HG02852 (cell line): ENCODE measurements around the gene LBR.

ENCODE experiments used
- ATAC-seq: cut with Tn5 transposase; IDR thresholded peaks from one replicate; pipeline ENCODE4 v1.9.1; 2021; ENCODE audit warnings: mild to moderate bottlenecking, moderate library complexity; ENCODE audit not compliant: unreplicated experiment

LBR gene

DNA sequence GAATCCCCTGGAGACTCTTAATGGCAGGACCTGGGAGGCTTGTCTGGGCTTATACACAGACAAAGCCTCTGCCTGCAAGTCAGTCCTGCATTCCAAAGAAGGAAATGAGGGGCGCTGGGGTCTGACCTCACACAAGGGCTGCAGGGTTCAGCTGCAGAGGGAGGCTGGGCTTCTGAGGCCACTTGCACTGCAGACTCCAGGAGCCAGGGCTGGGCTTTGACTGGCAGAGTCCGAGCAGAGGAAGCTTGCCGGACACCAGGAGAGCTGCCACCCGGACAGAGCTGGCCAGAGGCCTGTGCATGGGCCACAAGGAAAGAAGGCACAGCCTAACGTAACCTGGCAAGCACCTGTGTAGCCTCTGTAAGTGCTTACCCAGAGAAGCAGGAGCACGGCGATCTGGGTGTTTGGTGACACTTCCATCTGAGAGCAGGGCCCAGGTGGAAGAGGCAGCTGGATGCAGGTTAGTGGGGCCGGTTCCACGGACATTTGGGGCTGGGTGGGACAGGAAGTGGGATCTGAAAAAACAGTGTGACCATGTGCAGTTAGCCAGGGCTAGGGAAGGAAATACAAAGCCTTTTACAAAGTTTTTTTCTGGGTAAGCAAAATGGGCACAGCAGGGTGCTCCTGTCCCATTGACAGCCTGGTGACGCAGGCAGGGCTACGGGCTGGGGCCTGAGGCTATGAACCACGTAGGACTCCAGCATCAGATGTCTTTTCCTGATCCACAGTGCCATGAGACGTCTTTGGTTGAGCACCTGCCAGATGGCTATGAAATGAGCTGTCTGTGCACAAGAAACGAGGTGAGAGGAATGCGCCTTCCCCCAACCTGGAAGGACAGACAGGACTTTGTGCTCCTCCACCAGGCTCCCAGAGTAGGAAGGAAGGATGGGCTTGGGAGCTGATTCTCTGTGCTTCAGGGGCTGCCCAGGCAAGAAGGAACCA lies 37.3 kb upstream of the LBR start:
- no peak for ATAC-seq

DNA sequence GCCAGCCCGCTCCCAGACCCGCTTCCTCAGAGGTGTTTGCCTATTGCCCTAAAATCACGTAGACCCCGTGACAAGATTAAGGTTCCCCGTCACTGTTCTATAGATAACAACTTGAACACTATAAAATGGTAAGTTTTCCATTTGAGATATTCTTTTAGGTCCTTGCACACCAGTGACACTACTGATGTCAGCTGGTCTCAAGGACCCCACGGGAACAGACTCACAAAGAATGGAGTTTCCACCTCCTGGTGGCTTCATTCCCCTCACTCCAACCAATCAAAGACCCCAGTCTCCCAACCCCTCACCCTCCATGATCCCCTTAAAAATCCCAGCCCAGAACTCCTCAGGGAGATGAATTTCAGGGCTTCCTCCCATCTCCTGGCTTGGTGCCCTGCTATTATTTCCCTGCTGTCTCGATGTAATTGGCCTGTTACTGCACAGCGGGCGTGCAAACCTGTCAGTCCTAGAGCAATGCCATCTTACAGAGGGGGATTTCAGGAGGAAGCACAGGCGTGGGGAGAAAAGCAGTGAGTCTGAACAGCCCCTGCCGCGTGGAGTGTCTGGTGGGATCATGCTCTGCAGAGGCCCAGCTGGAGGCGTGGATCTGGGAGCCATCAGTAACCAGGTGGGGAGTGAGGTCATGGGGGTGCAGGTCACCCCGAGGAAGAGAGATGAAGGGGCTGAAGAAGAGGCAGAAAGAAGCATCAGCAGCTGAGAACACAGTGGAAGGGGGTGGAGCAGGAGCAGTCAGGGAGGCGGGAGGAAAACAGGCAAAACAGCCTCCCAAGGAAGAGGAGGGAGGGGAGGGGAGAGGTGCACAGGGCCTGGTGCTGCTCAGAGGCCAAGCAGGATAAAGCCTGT lies 35.1 kb upstream of the LBR start:
- no peak for ATAC-seq

DNA sequence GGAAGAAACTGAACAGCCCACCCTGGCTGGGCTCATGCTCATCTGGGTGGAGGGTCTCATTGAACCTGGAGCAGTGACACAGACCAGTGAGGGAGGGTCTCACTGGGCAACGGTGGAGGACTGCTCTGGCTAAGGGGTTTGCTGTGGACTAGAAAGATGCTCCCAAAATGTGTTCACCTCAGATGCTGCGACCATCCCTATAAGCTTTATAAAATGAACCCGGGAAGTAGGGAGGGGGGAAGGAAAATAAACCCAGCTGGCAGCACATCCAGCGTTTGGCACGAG lies 34.5 kb upstream of the LBR start:
- ATAC-seq = no peak

DNA sequence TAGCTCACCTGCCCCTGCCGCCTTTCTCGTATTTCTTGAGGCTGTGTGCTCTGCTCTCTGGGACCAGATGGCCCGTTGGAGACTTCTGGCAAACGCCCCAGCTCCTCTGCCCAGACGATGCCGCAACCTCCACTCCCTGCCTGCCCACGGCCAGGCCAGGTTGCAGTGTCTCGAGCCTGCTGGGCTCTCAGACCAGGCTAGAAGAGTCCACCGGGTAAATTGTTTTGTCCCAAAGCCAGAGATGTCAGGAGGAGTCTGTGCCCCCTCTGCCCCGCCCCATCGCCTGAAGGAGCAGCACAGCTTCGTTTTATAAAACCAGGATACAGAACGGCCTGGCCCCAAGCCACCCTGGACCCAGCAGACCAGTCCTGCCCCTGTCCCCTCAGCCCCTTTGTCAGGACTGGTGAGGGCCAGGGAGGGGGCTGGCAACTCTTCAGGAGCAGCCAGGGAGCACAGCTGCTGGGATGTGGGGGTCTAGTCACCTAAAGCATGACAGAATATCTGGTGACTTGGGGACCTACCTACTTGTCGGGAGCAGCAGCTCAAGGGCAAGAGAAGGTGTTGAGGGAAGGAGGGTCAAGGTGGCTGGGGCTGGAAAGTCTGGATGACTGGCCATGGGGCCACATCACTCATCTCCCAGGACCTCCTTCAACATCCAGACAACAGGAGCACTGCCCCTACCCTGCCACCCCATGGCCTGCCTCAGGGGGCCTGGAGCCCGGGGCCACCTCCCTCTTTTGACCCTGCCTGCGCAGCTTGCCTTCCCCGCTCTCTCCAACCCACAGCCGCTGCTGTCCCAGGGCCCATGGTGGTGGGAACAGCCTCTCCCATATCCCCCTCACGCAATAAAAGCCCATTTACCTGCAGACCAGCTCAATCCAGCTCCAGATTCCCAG lies 33.9 kb upstream of the LBR start:
- no peak for ATAC-seq

DNA sequence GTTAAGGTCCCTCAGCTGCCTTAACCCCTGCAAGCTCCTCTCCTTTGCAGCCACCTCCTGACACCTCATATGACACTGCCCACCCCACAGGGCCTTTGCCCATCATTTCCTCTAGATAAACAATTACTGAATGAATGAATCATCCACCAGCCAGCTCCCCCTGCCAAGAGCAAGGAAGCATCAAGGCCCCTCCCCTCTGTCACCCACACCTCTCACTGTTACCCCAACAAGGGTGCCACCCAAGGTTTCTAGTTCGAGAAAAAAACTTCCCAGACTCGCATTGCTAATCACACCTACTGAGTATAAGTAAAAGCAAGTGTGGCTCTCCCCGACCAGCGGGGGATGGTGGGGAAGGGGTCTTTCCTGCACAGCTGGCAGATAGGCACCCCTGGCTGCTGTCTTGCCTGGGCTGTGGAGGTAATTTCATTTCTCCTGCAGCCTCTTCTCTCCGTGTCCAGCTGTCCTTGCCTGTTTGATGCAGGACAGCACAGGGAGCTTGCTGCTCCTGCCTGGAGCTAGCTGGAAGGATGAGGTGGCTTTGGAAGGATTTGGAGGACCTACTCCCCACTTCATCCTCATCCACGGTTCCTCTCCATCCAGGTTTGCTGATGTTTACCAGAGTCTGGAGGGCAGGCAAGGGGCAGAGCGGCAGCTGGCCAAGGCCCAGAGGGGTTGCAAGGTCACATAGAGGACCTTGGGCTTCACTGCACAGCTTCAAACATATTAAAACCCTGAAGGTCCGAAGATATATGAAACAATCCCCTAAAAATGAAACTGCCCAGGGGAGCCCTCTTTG lies 33.1 kb upstream of the LBR start:
- no peak for ATAC-seq

GRCh38 chr1:225460021-225460736 lies 32.3 kb upstream of the LBR start:
- ATAC-seq = no peak

DNA sequence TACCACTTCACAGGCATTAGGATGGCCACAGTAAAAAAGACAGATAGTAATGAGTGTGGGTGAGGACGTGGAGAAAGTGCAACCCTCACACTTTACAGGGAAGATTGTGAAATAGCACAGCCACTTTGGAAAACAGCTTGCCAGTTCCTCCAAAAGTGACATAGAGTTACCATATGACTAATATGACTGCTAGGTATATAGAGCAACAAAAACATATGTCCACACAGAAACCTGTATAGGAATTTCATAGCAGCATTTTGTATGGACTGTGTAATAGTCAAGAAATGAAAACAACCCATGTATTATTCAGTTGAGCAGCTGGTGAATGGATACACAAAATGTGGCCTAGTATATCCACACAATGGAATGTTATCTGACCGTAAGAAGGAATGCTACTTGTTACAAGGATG lies 30.4 kb upstream of the LBR start:
- no peak for ATAC-seq

DNA sequence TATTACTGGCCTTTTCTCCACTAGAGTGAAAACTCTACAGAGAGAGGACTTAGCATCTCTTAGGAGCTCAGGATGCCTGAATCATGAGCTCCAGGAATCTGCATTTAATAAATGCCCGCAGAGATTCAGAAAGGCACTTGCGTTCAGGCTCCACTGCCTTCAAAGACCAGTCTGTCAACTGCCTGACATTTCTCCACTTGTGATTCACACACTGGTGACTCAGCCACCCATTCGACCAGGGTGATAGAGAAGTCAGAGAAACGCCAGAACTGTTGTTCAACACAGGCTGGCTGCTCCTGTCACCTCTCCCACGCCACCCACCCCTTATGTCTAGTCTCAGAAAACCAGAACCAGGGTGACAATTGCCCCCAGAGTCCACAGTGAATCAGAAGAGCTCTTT lies 26.9 kb upstream of the LBR start:
- ATAC-seq = no peak

DNA sequence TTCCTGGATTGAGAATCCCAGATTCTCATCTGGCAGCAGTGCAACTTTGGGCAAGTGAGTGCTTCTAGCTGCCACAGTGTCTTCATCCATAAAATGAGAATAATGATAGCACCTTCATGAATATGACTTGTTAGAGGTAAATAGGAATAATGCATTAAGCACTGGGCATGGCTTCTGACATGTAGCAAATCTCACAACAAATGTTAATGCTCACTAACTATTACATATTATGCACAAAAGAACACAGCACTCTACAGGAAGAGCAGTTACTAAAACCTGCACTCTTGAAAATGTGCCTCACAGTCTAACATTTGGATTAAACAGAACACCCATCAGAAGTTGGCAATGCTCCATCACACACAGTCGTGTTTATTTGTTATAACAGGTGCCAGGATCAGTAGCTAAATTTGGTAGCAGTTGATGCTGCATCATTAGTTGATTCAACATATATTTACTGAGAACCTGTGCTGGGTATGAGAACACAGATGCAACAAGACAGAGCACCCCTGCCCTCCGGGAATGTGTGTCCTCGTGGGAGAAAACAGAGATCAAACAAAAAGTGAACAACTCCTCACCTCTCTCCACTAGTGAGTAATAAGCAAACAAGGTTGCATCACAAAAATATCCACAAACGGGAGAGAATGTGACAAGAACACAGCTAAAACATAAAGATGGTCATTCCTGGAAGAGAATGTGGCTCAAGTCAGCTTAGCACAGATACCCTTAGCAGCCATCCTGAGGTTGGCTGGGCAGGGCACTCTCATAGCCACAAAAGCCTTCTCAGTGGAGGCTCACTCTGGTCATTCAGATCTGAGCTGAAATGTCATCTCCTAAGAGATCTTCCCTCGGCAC lies 26.2 kb upstream of the LBR start:
- ATAC-seq = no peak

DNA sequence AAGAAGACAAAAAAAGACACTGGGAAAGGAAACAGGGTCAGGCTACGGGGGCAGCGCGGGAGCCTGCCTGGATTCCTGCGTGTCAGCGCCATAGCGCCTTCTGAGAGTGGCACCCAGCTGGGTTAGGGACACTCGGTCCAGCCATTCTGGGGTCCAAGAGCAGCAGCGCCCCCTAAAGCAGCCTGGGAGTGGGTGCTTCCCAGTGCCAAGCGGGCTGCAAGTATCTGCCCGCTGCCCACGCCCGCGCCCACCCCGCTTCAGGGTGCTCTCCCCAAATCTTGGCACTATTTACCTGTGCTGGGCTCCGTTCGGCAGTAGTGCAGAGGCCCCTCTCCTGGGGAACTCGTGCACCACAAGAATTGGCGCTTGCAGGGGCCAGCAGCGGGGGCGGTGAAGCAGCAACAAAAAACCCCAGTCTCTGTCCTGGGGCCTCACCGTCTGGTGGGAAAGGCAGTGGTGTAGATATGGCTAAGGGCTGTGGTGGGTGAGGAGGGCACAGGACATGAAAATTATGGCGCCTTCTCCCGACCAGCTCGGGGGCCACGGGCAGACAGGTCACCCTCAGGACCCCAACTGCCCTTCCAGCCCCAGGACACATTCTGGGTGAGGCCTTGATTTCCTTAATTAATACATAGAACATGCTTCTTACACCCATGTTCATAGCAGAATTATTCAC lies 24.1 kb upstream of the LBR start:
- no peak for ATAC-seq

GRCh38 chr1:225451340-225451739 lies 23.5 kb upstream of the LBR start:
- no peak for ATAC-seq

DNA sequence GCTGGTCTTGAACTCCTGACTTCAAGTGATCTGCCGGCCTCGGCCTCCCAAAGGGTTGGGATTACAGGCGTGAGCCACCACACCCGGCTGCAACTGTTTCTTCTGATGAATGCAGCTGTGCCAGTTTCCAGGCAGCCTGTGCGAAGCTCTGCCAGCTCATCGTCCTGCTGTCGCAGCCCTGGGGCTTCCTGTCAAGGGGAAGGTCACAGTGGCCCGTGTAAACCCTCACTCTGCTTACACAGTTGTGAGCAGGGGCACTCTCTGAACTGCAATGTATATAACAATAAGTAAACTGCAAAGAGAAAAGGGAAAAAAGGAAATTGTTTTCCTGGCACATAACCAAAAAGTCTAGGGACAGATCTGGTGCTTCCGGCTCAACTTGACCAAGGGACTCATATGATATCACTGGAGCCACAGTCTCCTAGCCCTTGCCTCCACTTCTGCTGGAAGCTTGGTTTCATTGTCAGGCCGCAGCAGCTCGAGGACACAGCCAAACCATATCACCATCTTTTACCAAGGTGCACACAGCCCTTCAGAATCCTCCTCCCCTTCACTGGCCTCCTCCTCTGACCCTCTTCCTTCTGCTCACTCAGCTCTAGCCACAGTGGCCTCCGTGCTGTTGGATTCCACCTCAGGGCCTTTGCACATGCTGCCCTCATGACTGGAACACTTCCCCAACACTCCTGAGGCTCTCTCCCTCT lies 22.8 kb upstream of the LBR start:
- ATAC-seq = no peak

DNA sequence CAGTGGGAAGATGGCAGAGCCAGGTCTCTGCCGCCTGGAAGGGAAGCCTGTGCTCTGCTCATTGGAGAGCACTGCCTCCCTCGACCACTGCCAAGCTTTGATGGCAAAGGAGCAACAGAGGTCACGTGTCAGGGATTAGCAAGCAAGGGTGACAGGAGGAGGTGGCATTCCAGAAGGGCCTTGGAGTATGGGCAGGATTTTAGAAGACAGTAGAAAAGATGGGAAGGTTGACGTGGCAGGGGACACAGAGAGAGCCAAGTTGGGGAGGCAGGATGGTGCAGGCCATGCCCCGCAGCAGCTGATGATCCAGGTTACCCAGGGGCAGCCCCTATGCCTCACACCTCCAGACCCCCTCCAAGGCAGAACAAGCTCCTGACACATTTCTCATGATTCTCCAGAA lies 21.9 kb upstream of the LBR start:
- ATAC-seq = no peak

DNA sequence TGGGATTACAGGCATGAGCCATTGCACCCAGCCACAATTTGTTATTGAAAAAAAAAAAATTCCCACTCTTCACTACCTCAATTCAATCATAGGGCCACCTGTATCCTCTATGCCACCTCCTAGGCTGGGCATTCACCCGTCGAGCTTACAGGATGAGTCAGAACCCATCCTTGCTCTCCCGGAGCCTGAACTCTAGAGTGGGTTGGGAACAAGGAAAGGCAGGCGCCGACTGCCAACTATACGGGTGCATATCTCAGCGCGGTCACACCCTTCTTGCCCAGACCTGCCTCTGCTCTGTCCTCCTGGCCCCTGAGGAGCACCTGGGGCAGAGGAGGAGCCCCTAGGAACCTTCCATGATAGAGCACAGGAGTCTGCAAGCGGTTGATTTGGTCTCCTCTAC lies 21.4 kb upstream of the LBR start:
- no peak for ATAC-seq

- no peak for ATAC-seq
These were observed 20.4 kb upstream of the LBR start for GRCh38 chr1:225448146-225448805.

GRCh38 chr1:225447650-225448089 lies 19.8 kb upstream of the LBR start:
- ATAC-seq = no peak

- no peak for ATAC-seq
These were observed 19.3 kb upstream of the LBR start for GRCh38 chr1:225446981-225447615.
